Activated CD4-positive, alpha-beta T cell treated with anti-CD3 and anti-CD28 coated beads for 48 hours (primary cell): ENCODE measurements around the gene MT2A.
"Not testable (repeated sequence)": the region's sequence is repeated elsewhere in the genome, so short reads cannot be mapped to it uniquely, and the experiment has no call there.

Experiments used
- DNase-seq: peaks from one replicate; pipeline ENCODE4 v3.0.0-alpha.2; 2020

MT2A gene

DNA sequence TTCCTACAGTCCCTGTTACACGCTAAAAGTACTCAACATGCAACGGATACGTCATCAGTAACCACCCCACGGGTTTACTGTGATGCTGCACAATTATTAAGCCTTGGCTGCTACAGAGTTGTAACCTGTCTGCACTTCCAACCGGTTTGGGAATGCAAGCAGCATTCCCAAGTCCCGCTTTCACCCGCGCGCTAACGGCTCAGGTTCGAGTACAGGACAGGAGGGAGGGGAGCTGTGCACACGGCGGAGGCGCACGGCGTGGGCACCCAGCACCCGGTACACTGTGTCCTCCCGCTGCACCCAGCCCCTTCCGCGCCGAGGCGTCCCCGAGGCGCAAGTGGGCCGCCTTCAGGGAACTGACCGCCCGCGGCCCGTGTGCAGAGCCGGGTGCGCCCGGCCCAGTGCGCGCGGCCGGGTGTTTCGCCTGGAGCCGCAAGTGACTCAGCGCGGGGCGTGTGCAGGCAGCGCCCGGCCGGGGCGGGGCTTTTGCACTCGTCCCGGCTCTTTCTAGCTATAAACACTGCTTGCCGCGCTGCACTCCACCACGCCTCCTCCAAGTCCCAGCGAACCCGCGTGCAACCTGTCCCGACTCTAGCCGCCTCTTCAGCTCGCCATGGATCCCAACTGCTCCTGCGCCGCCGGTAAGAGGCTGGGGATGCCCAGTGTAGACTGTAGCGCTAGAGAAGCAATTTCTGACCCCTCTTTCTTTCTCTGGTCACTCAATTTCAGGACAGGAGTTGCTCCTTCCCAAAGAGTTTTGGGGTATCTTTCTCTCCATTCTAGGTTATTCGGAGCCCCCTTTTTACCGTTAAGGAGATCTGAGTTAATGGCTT lies at the start of gene MT2A:
Gene MT2A, plus strand, starts transcription at position 542 of the 833 bp plus-strand sequence. Its CDS starts 72 bp downstream, at position 614.
- DNase-seq: peak; percentile 95

DNA sequence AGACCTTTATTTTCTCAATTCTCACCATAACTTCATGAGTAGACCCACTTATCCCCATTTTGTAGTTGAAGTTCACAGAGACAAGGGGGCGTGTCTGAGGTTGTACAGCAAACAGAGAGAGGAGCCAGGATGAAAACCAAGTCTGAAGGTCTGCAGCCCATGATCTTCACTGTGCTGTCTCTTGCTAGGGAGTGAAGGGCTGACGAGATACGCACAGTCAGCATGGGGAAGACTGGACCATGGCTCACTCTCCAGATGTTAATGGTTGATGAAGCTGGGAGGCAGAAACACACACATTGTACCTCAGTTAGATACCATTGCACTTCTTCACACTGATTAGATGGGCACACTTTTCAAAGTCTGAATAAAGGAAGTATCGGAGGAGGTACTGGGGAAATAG lies 49.3 kb upstream of the MT2A start:
- DNase-seq: no peak

DNA sequence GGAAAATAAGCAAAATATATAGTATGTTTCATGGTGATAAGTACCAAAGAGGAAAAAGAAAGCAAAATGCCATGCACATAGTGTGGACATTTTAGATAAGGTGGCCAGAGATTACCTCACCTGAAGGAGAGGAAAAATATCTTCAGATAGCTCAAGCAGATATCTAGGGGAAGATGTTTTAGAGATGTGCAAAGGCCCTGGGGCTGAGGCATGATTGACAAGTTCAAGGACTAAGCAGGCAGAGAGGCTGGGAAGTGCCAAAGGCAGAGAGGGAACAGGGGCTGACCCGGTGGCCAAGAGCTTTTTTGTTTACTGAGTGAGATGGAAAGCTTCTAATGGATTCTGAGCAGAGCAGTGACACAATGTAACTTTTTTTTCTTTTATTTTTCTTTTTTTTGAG lies 47.9 kb upstream of the MT2A start:
- DNase-seq: no peak

DNA sequence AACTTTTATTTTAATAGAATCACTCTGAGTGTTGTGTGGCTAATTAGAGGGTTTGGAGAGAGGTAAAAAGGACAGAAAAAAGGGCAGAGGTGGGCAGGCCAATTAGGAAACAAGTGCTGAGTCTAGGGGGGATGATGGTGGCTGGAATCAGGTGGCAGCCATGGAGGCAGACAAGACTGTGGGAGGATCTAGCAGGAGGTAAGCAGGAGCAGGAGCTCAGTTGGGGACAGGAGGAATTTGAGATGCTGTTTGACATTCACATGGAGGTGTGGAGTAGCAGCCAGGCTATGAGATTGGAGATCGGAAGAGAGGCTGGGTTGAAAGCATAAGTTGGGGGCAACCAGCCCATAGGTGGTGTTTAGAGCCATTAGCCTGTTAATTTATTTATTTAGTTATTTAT lies 47.3 kb upstream of the MT2A start:
- DNase-seq: no peak

DNA sequence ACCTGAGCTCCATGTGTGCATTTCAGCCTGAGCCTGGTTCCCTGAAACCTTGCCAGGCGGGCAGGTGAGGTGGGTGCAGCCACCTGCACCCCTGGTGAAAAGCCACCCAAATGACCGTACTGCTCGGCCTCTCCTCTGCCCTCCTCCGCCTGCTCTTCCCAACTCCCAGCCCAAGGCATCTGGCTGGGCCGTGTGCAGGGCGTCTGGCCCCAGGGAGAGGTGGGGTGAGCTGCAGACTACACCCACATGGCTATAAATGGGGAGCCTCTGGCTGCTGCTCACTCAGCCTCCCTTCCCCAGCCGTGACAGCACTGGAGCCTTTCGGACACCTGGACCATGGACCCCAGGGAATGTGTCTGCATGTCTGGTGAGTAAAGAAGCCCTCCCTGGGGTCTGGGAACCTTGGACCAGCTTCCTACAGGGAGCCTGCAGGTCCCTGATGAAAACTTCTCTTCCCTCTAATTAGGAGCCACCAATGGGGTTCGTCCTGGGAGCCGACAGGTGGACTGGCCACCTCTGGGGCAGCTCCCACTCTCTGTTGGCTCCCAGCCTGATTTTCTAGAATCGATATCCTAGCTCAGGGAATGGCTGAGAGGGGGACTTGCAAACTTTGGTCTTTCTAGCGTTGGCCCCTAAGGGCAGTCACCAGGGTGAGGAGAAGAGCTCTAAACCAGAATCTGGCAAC lies 43.4 kb upstream of the MT2A start, which contains the start of gene MT4:
Gene MT4, plus strand, starts transcription at position 281 of the 685 bp plus-strand sequence. Its CDS starts 56 bp downstream, at position 337.
- no peak for DNase-seq

DNA sequence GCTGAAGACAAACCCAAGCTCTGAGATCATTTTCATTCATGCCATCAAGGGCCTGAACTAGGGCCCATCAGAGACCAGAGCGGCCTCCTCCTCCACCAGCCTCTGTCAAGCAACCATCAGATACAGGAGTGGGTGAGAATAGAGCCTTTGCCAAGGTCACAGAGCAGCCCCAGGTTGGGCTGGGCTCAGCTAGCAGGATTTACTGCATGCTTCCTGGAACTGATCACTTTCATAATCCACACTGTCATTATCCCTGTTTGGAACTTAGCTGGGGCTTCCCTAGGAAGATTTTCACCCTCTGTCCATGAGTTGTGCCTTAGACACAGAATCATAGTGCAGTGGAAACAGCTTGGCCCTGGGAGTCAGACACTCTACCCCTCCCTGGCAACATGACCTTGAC lies 38.4 kb upstream of the MT2A start:
- no peak for DNase-seq

DNA sequence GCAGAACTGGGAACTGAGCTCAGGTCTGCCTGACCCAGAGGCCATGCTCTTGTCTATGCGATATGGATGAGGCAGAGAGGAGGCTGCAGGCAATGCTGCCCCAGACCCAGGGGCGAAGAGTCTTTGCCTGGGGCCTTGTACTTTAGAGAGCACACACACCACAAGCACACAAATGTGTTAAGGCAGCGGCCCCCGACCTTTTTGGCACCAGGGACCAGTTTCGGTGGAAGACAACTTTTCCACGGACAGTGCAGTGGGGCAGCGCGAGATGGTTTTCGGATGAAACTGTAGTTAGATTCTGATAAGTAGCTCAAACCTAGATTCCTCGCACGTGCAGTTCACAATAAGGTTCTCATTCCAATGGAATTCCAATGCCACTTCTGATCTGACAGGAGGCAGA lies 36.9 kb upstream of the MT2A start:
- no peak for DNase-seq

DNA sequence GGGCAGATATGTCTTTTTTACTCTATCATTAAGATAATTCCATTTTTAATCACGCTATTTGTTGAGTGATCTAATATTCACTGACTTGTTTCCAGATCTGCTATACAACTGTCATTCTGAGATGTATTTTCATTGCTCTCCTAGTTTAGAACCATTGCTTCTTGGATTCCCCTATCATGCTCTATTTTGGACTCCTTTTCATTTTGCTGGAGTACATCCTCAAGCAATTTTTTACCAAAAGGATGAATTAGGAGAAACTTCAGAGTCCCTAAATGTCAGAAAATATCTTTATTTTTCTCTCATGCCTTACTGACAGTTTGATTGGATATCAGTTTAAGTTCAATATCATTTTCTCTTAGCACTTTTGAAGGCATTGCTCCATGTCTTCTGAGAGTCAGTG lies 33.8 kb upstream of the MT2A start:
- no peak for DNase-seq

DNA sequence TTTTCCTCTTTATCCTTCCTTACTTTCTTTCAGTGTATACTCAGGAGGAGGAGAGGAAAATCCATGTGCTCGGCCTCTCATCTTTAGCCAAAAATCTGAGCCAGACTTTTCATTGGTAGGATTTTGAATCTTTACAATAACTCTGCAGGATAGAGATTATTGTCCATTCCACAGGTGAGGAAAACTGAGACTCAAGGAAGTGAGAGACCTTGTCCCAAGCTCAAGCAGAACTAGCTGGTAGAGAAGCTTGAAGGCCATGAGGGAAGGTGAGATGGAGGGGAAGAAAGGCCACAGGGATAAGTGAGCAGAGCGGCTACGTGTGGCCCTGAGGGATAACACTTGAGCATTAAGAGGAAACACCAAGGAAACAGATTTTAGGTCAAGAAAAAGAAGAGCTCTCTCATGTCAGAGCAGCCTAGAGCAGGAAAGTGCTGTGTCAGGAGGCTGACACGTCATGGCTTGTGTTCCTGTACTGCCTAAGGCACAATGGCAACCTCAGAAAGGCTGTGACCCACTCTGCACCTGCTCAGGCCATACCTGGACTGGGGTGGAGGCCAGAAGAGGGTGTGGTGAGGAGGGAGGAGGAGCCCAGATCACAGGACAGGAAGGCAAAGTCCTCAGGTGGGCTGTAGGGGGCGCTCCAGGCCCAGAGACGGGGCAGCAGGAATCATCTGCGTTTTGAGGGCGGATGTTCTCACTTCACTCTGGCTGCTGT lies 31.6 kb upstream of the MT2A start:
- peak; percentile 92 for DNase-seq

DNA sequence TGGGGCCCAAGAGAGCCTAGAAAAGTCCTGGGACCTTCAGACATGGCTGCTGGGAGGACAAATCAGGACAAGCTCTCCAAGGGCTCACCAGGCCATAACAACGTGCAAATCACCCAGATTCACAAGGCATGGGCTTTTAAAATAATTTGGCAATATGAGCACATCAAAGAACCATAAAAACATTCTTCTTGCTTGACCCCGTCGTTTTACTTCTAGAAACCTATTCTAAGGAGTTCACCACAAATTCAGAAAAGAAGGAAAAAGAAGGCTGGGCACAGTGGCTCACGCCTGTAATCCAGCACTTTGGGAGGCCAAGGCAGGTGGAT lies 31.1 kb upstream of the MT2A start:
- DNase-seq: no peak

DNA sequence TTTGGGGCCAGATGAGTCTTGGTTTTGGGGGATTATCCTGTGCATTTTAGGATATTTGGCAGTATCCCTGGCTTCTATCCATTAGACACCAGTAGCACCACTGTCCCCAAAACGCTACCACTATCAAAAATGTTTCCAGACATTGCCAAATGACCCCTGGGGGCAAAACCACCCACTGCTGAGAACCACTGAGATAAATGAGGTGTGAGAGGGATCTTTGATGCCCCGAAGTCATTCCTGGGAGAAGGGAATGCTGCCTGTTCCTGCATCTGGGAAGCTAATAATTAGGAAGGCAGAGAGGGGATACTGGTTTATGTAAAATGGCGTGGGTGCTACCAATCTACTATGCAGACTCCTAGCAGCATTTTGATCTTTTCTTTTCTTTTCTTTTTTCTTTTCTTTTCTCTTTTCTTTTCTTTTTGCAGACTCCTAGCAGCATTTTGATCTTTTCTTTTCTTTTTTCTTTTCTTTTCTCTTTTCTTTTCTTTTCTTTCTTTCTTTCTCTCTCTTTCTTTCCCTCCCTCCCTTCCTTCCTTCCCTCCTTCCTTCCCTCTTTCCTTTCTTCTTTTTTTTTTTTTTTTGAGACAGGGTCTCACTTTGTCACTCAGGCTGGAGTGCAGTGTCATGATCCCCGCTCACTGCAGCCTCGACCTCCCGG lies 27.9 kb upstream of the MT2A start:
- DNase-seq: no peak

DNA sequence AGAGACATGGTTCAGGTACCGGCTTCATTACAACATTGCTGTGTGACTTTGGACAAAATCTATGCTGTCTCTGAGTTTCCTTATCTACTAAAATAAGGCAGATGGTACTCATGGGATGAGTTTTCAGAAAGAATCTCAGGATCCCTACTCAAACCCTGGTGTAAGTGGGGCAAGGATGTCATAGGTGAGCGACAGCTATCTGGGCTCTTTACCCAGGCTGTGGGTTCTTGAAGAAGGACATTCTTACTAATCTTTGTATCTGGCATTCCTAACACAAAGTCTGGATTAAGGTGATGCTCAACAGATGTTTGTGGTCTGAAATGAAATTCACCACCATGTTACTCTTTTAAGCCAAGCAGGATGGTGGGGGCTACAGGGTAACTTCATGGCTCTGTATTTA lies 25.5 kb upstream of the MT2A start:
- not testable (repeated sequence) for DNase-seq

DNA sequence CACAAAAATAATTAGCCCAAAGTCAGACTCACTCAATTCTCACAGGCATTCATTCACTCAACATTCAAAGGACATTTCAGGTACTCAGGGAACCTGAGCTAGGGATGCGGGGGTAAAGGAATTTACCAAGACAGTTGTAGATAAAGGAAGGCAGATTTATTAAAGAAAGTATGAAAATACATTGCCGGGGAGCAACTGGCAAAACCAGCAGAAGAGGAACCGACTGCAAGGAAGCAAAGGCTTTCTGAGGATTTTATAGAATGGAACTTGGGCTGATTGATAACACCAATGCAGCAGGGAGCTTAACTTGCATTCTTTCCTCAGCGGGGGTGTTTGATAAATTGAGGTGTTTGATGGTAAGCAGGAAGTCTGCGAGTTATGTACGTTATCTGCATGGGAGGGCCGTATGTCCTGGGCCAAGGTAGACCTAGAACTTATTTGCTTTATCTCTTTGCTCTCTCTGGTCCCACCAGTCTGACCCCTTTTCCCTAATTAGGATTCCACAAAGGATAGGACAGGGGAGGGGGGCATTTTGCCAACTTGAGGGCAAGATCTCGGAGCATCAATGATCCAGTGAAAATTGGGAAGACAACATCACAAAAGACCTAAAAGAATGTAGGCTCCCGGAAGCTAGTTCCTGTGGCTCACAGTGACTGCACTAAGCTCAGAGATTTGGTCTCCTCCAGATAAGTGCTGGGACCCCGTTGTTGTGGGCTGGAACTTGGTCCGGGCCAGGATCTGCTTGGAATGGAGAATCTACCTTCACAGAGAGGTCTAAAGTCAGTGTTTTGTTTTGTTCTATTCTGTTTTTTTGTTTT lies 24.8 kb upstream of the MT2A start:
- no peak for DNase-seq

DNA sequence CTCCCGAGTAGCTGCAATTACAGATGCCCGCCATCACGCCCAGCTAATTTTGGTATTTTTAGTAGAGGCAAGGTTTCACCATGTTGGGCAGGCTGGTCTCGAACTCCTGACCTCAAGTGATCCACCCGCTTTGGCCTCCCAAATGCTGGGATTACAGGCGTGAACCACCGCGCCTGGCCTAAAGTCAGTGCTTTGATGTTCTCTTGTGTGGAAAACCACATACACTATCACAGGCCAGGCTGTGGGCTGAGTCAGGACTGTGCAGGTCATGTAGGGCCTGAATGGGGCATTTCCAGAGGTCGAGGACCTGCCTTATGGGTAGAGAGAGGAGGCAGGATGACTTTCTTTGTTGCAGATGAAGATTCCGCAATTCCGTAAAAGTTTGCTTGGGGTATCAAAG lies 24.1 kb upstream of the MT2A start:
- no peak for DNase-seq

DNA sequence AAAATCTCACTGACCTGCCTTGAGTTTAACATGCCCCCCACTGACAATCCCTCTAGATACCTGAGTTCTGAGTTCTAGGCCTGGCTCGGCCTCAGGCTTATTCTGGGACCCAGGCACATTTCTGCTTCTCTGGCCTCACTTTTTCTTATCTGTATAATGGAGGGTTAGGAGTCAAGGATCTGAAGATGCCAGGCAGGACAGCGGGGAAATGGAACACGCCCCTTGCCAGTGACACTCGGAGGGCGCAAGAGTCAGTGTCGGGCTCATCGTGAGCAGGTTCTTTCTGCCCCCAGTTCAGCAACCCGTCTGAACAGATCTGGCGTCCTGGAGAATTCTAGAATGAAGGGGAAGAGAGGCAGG lies 19.6 kb upstream of the MT2A start:
- DNase-seq: no peak

DNA sequence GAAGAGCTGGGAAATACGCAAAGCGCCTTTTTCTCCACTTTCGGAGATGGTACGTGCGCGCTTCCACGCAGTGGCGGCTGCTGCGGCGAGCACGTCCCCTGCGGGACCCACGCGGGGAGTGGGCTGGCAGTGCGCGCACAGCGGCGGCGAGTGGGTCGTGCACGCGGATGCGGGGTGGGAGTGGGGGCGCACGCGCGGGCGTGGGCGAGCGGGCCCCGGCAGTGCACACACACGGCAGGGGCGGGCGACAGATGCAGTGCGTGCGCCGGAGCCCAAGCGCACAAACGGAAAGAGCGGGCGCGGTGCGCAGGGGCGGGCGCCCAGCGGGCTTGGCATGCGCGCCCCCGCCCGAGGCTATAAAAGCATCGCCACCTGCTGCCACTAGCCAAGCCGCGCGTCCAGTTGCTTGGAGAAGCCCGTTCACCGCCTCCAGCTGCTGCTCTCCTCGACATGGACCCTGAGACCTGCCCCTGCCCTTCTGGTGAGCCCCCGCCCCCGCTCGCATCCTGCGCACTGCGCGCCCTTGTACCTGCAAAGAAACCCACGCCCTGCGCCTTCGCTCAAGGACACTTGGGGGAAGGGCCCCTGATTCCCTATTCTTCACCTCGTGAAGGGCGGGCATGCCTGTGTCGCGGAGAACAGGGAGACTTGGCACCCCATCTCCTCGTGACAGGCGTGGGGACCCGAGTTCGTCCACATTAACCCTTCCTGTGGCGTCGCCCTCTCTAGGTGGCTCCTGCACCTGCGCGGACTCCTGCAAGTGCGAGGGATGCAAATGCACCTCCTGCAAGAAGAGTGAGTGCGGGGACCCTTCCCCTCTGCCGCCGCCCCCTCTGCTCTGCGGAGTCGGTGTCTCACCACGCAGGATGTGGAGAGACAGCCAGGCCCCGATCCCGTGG lies 19.0 kb upstream of the MT2A start, which contains the start of gene MT3:
Gene MT3, plus strand, starts transcription at position 388 of the 899 bp plus-strand sequence. Its CDS starts 63 bp downstream, at position 451.
- peak; percentile 50 for DNase-seq

DNA sequence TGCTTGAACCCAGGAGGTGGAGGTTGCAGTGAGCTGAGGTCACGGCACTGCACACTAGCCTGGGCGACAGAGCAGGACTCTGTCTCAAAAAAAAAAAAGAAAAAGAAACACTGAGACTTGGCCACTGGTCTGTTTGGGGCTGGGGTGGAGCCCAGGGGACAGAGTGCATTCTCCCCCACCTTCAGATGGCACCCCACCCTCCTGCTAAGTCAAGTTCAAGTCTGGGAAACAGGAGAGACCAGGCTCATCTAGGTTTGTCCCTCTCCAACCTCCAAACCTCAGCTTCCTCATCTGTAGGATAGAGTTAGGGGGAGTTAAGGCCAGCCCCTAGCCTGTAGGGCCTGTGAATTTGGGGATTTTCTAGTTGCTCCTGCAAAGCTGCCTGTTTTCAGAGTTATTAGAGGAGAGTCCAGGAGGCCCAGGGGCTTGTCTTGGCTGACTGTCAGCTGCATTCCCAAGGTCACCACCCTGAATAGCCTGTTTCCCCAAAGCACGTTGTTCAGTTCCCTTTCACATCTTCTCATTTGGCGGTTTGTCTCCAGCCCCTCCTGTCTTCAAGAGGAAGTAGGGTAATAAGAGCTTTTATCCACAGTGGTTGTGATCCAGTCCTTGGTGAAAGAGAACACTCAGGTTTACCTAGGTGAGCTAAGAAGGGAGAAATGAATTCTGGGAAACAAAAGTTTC lies 16.9 kb upstream of the MT2A start:
- no peak for DNase-seq

DNA sequence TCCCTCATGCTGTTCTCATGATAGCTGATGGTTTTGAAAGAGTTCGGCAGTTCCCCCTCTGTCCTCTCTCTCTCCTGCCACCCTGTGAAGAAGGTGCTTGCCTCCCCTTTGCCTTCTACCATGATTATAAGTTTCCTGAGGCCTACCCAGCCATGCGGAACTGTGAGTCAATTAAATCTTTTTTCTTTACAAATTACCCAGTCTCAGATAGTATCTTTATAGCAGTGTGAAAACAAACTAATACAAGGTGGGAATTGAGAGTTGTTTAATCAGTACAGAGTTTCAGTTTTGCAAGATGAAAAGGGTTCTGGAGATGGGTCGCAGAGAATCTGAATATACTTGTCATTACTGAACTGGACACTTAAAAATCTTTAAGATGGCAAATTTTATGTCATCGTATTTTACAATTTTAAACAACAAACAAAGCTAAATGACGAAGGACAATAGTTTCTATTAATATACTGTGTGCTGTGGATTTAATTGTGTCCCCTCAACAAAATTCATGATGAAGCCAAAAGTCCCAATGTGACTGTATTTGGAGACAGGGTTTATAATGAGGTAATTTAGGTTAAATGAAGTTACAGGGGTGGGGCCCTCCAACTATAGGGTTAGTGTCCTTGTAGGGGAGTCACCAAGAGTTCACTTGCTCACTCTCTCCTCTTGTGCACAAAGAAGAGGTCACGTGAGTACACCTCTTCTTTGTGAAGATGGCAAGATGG lies 14.7 kb upstream of the MT2A start:
- DNase-seq: no peak

DNA sequence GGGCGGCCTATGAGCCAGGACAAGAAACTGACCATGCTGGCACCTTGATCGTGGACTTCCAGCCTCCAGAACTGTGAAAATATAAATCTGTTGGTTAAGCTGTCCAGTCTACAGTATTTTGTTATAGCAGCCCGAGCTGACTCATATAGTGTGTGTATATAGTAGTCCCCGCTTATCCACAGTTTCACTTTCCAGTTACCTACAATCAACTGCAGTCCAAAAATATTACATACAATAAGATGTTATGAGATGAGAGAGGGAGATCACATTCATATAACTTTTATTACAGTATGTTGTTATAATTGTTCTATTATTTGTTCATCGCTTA lies 14.1 kb upstream of the MT2A start:
- no peak for DNase-seq

DNA sequence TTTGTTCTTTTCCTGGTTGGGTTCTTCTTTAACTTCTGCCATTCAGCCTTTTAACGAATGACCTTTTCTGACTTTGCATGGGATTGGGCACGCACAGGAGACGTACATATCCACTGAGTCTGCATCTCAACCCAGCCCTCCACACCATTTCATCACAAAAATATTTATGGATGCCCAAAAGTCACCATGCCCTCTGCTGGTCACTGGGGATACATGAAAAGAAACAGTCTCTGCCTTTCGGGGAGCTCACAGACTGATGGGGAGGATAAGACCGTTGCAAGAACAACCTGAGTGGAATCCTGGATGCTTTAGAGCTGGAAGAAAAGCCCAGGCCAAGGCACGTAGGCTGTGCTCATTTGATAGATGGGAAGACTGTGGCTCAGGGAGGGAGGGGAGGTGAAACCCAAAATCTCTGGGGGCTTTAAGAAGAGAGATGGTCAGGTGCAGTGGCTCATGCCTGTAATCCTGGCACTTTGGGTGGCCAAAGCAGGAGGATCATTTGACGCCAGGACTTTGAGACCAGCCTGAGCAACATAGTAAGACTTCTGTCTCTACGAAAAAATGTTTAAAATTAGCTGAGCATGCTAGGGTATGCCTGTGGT lies 7.9 kb upstream of the MT2A start:
- peak; percentile 41 for DNase-seq
